Measurements from ENCODE around the gene LIN7B.

The LIN7B gene

DNA sequence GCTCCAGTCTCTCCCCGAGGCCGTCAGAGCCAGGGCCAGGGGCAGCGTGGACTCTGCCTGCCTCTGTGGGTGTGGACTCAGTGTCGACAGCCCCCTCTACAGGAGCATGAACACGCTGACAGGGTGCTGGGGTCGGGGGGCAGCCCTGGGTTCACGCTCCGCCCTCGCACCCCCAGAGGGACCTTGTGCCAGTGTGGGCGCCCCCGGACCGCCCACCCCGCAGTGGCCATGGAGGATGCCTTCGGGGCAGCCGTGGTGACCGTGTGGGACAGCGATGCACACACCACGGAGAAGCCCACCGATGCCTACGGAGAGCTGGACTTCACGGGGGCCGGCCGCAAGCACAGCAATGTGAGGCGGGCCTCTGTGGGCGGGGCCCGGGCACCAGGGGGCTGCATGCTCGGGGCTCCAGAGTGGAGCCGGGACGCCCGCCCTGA is 51.7 kb downstream of the LIN7B start:
- no peak for DNase-seq (ENCODE audit: low spot score)

GRCh38 chr19:49167857-49168409 is 53.8 kb downstream of the LIN7B start:
- no peak for DNase-seq (ENCODE audit: low spot score)

Measured in AG08395 (cell line).